HCT116 (cell line): ENCODE measurements around the gene TPST1. TPM values are rescaled to one million over a fixed set of nuclear protein-coding genes. Genes with fewer than 3 reads are reported as not detected.

Source experiments
- ATAC-seq: fragments of 200-7000 bp; cut with Tn5 transposase; 2 replicates; pipeline ENCODE4 v1.9.1; 2020; ENCODE audit warnings: mild to moderate bottlenecking, moderate library complexity
- BruUV-seq: library from RNA; stranded (reverse); fragments of 400-500 nt; replicated peaks from 2 replicates; lab custom pipeline; 2021; lab: Mats Ljungman, UMichigan
- CTCF ChIA-PET: fragments of 300-600 bp; sonication (Branson Sonifier 250); formaldehyde crosslinking; loops from one replicate; lab custom pipeline; 2021; ENCODE audit warnings: antibody characterized with exemption; lab: Charles Lee
- POLR2A ChIA-PET: fragments of 300-600, 350-600 bp; sonication (Branson Sonifier 250); formaldehyde crosslinking; loops from one replicate; lab custom pipeline; 2021; ENCODE audit warnings: antibody characterized with exemption; lab: Charles Lee
- RAD21 ChIA-PET, 2 experiments: fragments of 300-600 bp; sonication (Branson Sonifier 250); formaldehyde crosslinking; loops; one replicate each; lab custom pipeline; 2023; ENCODE audit warnings: low total read pairs in 2 of 2; ENCODE audit not compliant: uncharacterized antibody in 2 of 2, unreplicated experiment in 2 of 2, low non-redundant PET in 1 of 2; lab: Charles Lee
- DNase-seq: peaks from one replicate; pipeline ENCODE4 v3.0.0-alpha.2; 2010; ENCODE audit warnings: low read depth, low spot score
- H2AFZ ChIP-seq: fragments of 200-600 bp; shearing (Covaris generic), sonication (generic); 2 replicates; pipeline ENCODE4 v1.6.1; 2017; ENCODE audit warnings: low read depth, mixed run types, mixed read lengths, antibody characterized with exemption, low read length; ENCODE audit not compliant: poor library complexity, severe bottlenecking
- H3K27ac ChIP-seq: 2 replicates; pipeline ENCODE4 v1.5.1; 2012; ENCODE audit warnings: low read depth, low read length
- H3K27me3 ChIP-seq: fragments of 200-600 bp; sonication (generic); 2 replicates; pipeline ENCODE4 v1.6.1; 2016; ENCODE audit warnings: mixed run types, low read length, mixed read lengths; ENCODE audit not compliant: insufficient read depth
- H3K36me3 ChIP-seq, 2 experiments: fragments of 200-500 bp in 1 of 2; fragments of 200-600 bp in 1 of 2; sonication (Bioruptor generic) in 1 of 2; sonication (generic) in 1 of 2; 2 replicates each; pipeline versions ENCODE4 v1.5.1 to v1.6.1; 2014 to 2016; ENCODE audit warnings: low read length in 2 of 2, inconsistent platforms in 1 of 2, mixed read lengths in 1 of 2, mixed run types in 1 of 2; ENCODE audit not compliant: insufficient read depth in 2 of 2, control insufficient read depth in 1 of 2
- H3K4me1 ChIP-seq, 2 experiments: fragments of 200-600 bp in 1 of 2; sonication (generic) in 1 of 2; 2 replicates each; pipeline versions ENCODE4 v1.5.1 to v1.6.1; 2012 to 2017; ENCODE audit warnings: low read length in 2 of 2, inconsistent platforms in 1 of 2, mild to moderate bottlenecking in 1 of 2, mixed read lengths in 1 of 2, mixed run types in 1 of 2, moderate library complexity in 1 of 2; ENCODE audit not compliant: insufficient read depth in 2 of 2, control insufficient read depth in 1 of 2
- H3K4me2 ChIP-seq: fragments of 200-600 bp; sonication (generic); 2 replicates; pipeline ENCODE4 v1.6.1; 2017; ENCODE audit warnings: mixed run types, low read length, mixed read lengths
- H3K4me3 ChIP-seq, 2 experiments: fragments of 200-600 bp in 1 of 2; sonication (generic) in 1 of 2; replicated peaks in 1 of 2; 2 replicates each; pipeline ENCODE4 v1.5.1; 2011 to 2016; ENCODE audit warnings: low read length in 2 of 2, control low read depth in 1 of 2, low read depth in 1 of 2, mild to moderate bottlenecking in 1 of 2, mixed read lengths in 1 of 2, mixed run types in 1 of 2
- H3K79me2 ChIP-seq: fragments of 200-600 bp; sonication (generic); 2 replicates; pipeline ENCODE4 v1.6.1; 2017; ENCODE audit warnings: mild to moderate bottlenecking, mixed run types, low read length, moderate library complexity, mixed read lengths; ENCODE audit not compliant: insufficient read depth
- H3K9ac ChIP-seq: fragments of 200-600 bp; sonication (generic); 2 replicates; pipeline ENCODE4 v1.6.1; 2016; ENCODE audit warnings: low read length, mixed read lengths
- H3K9me2 ChIP-seq: fragments of 200-600 bp; sonication (generic), shearing (Covaris generic); 2 replicates; pipeline ENCODE4 v1.6.1; 2017; ENCODE audit warnings: mixed run types, mild to moderate bottlenecking, moderate library complexity; ENCODE audit not compliant: insufficient read depth
- H3K9me3 ChIP-seq, 2 experiments: fragments of 200-500 bp in 1 of 2; fragments of 200-600 bp in 1 of 2; sonication (Bioruptor generic) in 1 of 2; sonication (generic) in 1 of 2; 2 replicates each; pipeline ENCODE4 v1.6.1; 2014 to 2017; ENCODE audit warnings: low read length in 2 of 2, mixed read lengths in 2 of 2, inconsistent platforms in 1 of 2, low read depth in 1 of 2, mild to moderate bottlenecking in 1 of 2, mixed run types in 1 of 2, moderate library complexity in 1 of 2; ENCODE audit not compliant: control insufficient read depth in 1 of 2, insufficient read depth in 1 of 2
- H4K20me1 ChIP-seq: fragments of 200-600 bp; sonication (generic), shearing (Covaris generic); 2 replicates; pipeline ENCODE4 v1.6.1; 2017; ENCODE audit warnings: mixed run types, mild to moderate bottlenecking, moderate library complexity; ENCODE audit not compliant: insufficient read depth
- CTCF ChIP-seq, 3 experiments: fragments of 200-600 bp in 1 of 3; sonication (generic) in 1 of 3; IDR thresholded peaks in 2 of 3; conservative IDR thresholded peaks in 1 of 3; 2 replicates each; pipeline ENCODE4 v1.5.1; 2012 to 2017; ENCODE audit warnings: low read depth in 2 of 3, low read length in 2 of 3, antibody characterized with exemption in 1 of 3, borderline replicate concordance in 1 of 3, control low read depth in 1 of 3, mild to moderate bottlenecking in 1 of 3, mixed read lengths in 1 of 3, mixed run types in 1 of 3, moderate library complexity in 1 of 3; ENCODE audit not compliant: insufficient read depth in 1 of 3
- ELF1 ChIP-seq: IDR thresholded peaks from 2 replicates; pipeline ENCODE4 v1.6.1; 2012; ENCODE audit warnings: low read depth, borderline replicate concordance
- EZH2phosphoT487 ChIP-seq: fragments of 200-600 bp; IDR thresholded peaks from 2 replicates; pipeline ENCODE4 v1.6.1; 2018; ENCODE audit warnings: antibody characterized with exemption, borderline replicate concordance
- JUND ChIP-seq: IDR thresholded peaks from 2 replicates; pipeline ENCODE4 v1.6.1; 2012
- POLR2AphosphoS5 ChIP-seq: IDR thresholded peaks from 2 replicates; pipeline ENCODE4 v1.6.1; 2011; ENCODE audit warnings: mild to moderate bottlenecking, low read depth, low read length, moderate library complexity
- SIN3A ChIP-seq: IDR thresholded peaks from 2 replicates; pipeline ENCODE4 v1.6.1; 2012; ENCODE audit warnings: low read depth
- SRF ChIP-seq: IDR thresholded peaks from 2 replicates; pipeline ENCODE4 v1.6.1; 2012; ENCODE audit warnings: low read depth
- TCF7L2 ChIP-seq: IDR thresholded peaks from 2 replicates; pipeline ENCODE4 v1.7.0; 2011; ENCODE audit warnings: borderline replicate concordance, inconsistent platforms; ENCODE audit not compliant: insufficient read depth, insufficient read length; ENCODE audit errors: extremely low read depth
- ZFX ChIP-seq: fragments of 450-650 bp; IDR thresholded peaks from 2 replicates; pipeline ENCODE4 v1.6.1; 2017
- ZNF274 ChIP-seq: fragments of 200-500 bp; sonication (Bioruptor generic); IDR thresholded peaks from 2 replicates; pipeline ENCODE4 v1.6.1; 2014; ENCODE audit warnings: mild to moderate bottlenecking, low read depth, low read length, inconsistent platforms
- intact Hi-C: fragments of 100-400 bp; cut with micrococcal nuclease; formaldehyde crosslinking; loops from 2 replicates; pipeline ENCODE4 v1.10.0; 2022
- total RNA-seq: library from RNA; stranded (reverse); gene quantifications from one replicate; pipeline ENCODE4 v1.2.1, GENCODE V29; 2021; ENCODE audit not compliant: unreplicated experiment
- TF ChIP-seq, protein P1 (sequence below): IDR thresholded peaks from 2 replicates; pipeline ENCODE4 v1.6.1; 2012; ENCODE audit warnings: low read depth
- TF ChIP-seq, protein P2 (sequence below): IDR thresholded peaks from 2 replicates; pipeline ENCODE4 v1.6.1; 2012

The TPST1 gene
- total RNA-seq, 1 experiment from 2014 or later, result 11.4 TPM

- BruUV-seq, result no TSS peak
- CTCF ChIA-PET, result no interaction called here
- intact Hi-C loops, result no loop called here
- RAD21 ChIA-PET, result no interaction called here
- H3K4me1 ChIP-seq, result no peaks in the 10 kb centered on the region
- no peak for DNase-seq
- no peak for TF ChIP-seq ZNF274
- TF ChIP-seq CTCF (IDR thresholded peaks at IDR 0.05 in 2 of 3, conservative IDR thresholded peaks at IDR 0.05 in 1 of 3; ENCODE audit: borderline replicate concordance in 1 of 3, insufficient read depth in 1 of 3, low read depth in 2 of 3, low read length in 2 of 3), result no peak
- TF ChIP-seq JUND, result no peak
- no peak for TF ChIP-seq EZH2phosphoT487
- no peak for TF ChIP-seq ELF1
- TF ChIP-seq, all 23 proteins: peak for 0
- Histone ChIP-seq H3K27me3 (no peaks in the 10 kb centered on the region), H4K20me1 (no peaks in the 10 kb centered on the region), H3K9ac (no peak overlapping the region), H2AFZ (no peak overlapping the region), H3K36me3 (no peaks in the 10 kb centered on the region), H3K9me3 (peaks cover 0 to 4% of the 10 kb centered on the region in 2 experiments; a peak in 1 of 4 replicates), H3K4me3 (no peak overlapping the region), H3K27ac (no peak overlapping the region), H3K4me2 (no peak overlapping the region), H3K9me2 (no peaks in the 10 kb centered on the region), H3K79me2 (no peaks in the 10 kb centered on the region)
- POLR2A ChIA-PET, result no interaction called here
- no peak for ATAC-seq
These were observed 143.8 kb downstream of the TPST1 start for GRCh38 chr7:66348959-66349358.

- Histone ChIP-seq H3K27me3 (no peaks in the 10 kb centered on the region), H3K4me3 (no peak overlapping the region), H3K4me1 (peaks cover 6 to 27% of the 10 kb centered on the region in 2 experiments), H3K4me2 (no peak overlapping the region), H3K9me3 (peaks cover 0 to 4% of the 10 kb centered on the region in 2 experiments; a peak in 1 of 4 replicates), H2AFZ (no peak overlapping the region), H3K79me2 (no peaks in the 10 kb centered on the region), H3K9ac (no peak overlapping the region), H4K20me1 (no peaks in the 10 kb centered on the region), H3K36me3 (no peaks in the 10 kb centered on the region), H3K27ac (no peak overlapping the region), H3K9me2 (no peaks in the 10 kb centered on the region)
- ChIA-PET CTCF (no interaction called here), POLR2A (no interaction called here), RAD21 (no interaction called here)
- ATAC-seq (no peak), DNase-seq (no peak)
- no TSS peak for BruUV-seq
- intact Hi-C loops, result no loop called here
- TF ChIP-seq, protein P1, sequence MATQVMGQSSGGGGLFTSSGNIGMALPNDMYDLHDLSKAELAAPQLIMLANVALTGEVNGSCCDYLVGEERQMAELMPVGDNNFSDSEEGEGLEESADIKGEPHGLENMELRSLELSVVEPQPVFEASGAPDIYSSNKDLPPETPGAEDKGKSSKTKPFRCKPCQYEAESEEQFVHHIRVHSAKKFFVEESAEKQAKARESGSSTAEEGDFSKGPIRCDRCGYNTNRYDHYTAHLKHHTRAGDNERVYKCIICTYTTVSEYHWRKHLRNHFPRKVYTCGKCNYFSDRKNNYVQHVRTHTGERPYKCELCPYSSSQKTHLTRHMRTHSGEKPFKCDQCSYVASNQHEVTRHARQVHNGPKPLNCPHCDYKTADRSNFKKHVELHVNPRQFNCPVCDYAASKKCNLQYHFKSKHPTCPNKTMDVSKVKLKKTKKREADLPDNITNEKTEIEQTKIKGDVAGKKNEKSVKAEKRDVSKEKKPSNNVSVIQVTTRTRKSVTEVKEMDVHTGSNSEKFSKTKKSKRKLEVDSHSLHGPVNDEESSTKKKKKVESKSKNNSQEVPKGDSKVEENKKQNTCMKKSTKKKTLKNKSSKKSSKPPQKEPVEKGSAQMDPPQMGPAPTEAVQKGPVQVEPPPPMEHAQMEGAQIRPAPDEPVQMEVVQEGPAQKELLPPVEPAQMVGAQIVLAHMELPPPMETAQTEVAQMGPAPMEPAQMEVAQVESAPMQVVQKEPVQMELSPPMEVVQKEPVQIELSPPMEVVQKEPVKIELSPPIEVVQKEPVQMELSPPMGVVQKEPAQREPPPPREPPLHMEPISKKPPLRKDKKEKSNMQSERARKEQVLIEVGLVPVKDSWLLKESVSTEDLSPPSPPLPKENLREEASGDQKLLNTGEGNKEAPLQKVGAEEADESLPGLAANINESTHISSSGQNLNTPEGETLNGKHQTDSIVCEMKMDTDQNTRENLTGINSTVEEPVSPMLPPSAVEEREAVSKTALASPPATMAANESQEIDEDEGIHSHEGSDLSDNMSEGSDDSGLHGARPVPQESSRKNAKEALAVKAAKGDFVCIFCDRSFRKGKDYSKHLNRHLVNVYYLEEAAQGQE, result no peak
- TF ChIP-seq, protein P2, sequence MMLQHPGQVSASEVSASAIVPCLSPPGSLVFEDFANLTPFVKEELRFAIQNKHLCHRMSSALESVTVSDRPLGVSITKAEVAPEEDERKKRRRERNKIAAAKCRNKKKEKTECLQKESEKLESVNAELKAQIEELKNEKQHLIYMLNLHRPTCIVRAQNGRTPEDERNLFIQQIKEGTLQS, result no peak
- TF ChIP-seq TCF7L2 (no peak), SRF (no peak), SIN3A (no peak), POLR2AphosphoS5 (no peak), CTCF (IDR thresholded peaks at IDR 0.05 in 2 of 3, conservative IDR thresholded peaks at IDR 0.05 in 1 of 3; ENCODE audit: borderline replicate concordance in 1 of 3, insufficient read depth in 1 of 3, low read depth in 2 of 3, low read length in 2 of 3) (no peak), ZFX (no peak), JUND (no peak)
These were observed 146.9 kb downstream of the TPST1 start for GRCh38 chr7:66352071-66352470.
